HG02798 (cell line): ENCODE data around the gene LAMTOR5.
"Not testable (repeated sequence)": the region's sequence is repeated elsewhere in the genome, so short reads cannot be mapped to it uniquely, and the experiment has no call there.

Source experiments
- ATAC-seq: cut with Tn5 transposase; IDR thresholded peaks from one replicate; pipeline ENCODE4 v1.9.1; 2021; ENCODE audit warnings: mild to moderate bottlenecking; ENCODE audit not compliant: unreplicated experiment, poor library complexity

The LAMTOR5 gene

DNA sequence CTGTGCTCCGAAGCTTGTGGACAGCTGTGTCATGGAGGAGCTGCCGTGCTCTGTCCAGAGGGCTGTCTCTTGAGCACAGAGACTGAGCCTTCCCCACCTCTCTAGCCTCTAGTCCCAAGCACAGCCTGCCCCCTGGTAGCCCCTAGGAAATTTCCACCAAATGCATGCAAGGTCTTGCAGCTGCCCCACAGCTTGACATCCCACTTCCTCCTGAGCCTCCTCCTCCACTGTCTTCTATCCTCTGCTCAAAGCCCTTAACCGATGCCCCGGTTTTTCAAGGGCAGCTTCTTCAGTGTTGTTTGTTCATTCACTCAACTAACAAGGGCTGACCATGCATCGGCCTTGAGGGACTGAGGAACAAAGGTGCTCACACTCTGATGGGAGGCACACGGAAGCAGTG is 22.9 kb upstream of the LAMTOR5 start:
- no peak for ATAC-seq

- ATAC-seq: no peak
These were observed 21.5 kb upstream of the LAMTOR5 start for GRCh38 chr1:110428946-110429345.

DNA sequence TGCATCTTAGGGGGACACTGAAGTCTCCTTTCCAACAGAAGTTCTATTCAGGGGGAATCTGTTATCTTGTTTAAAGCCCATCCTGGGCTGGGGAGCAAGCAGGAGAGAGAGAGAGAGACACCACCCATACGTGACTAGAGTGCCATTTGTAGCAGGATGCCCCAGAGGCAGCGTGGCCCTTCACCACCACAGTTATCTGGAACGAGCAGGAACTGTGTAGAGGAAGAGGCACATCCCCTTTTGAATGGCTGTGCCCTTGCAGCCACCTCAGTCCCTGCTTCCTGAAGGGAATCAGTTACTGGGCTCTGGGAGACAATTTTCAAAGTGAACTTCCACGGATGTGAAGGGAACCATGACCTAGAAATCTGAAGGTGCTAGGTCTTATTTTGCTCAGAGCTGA is 19.4 kb upstream of the LAMTOR5 start:
- ATAC-seq: no peak

- ATAC-seq: no peak
These were observed 18.2 kb upstream of the LAMTOR5 start for GRCh38 chr1:110425612-110426152.

- ATAC-seq: no peak
These were observed 17.5 kb upstream of the LAMTOR5 start for GRCh38 chr1:110424699-110425611.

- ATAC-seq: peak; percentile 33
These were observed 13.6 kb upstream of the LAMTOR5 start for GRCh38 chr1:110420874-110421793.

GRCh38 chr1:110420023-110420662 is 12.6 kb upstream of the LAMTOR5 start:
- ATAC-seq: no peak

DNA sequence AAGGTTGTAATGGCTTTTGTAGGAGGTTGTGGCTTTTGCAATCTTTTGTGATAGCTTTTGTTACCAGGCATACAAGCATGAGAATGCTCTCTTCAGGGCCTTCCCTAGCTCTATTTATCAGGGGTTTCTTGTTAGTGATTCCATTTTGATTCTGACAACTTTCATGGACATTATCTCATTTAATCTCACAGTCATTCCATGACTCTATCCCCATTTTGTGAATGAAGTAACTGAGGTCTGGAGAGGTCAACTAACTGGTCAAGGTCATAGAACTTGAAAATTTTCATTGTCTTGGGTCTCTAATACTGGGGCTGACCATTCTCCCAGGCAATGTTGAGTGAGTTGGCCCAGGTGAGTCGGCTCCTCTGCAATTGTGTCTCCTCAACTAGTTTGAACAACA is 11.2 kb upstream of the LAMTOR5 start:
- ATAC-seq: no peak

- ATAC-seq: not testable (repeated sequence)
These were observed 5.6 kb upstream of the LAMTOR5 start for GRCh38 chr1:110413045-110413444.

DNA sequence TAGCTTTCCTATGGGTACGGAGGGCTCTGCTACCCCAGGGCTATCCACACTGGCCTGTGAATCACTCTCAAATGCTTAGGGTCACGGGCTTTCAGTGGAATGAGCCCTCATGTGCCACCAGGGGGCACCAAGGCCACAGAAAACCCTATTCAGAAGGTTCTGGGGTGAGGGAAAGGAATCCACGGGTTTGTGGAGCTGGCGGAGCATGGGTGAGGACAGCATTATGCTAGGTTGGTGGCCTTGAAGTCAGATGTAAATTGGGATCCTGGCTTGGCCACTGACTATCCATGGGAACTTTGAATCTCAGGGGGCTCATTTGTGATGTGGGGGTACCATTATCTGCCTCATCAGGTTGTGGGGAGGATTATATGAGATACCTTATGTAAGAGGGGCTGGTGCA is 5.1 kb upstream of the LAMTOR5 start:
- peak; percentile 55 for ATAC-seq

GRCh38 chr1:110411173-110411735 is 3.8 kb upstream of the LAMTOR5 start:
- ATAC-seq: no peak

GRCh38 chr1:110409316-110409715 is 1.8 kb upstream of the LAMTOR5 start:
- no peak for ATAC-seq

- ATAC-seq: no peak
These were observed 994 bp upstream of the LAMTOR5 start for GRCh38 chr1:110408488-110408887.

DNA sequence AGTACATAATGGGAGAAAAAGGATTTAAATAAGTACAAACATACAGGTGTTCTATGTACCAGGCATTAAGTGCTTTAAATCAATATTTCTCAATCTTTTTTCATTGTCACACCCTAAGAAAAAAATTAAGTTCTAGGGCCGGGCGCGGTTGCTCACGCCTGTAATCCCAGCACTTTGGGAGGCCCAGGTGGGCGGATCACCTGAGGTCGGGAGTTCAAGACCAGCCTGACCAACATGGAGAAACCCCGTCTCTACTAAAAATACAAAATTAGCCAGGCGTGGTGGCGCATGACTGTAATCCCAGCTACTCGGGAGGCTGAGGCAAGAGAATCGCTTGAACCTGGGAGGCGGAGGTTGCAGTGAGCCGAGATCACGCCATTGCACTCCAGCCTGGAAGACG is 1.1 kb downstream of the LAMTOR5 start:
- not testable (repeated sequence) for ATAC-seq

DNA sequence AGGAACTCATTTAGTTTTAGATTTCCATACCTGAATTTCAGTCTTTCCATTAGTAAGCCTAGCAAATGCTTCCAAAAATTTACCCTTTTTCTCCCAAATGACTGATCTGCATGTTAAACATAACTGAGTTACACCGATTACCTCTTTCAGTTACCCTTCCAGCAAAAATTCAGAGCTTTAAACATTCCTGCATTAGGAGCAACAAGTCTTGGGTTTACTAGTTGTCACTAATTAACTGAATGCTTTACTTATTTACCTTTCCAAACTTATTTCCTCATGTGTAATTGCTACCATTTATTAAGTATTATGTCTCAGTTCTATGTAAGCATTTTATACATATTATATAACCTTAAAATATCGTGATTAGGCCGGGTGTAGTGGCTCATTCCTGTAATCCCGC is 3.1 kb downstream of the LAMTOR5 start:
- no peak for ATAC-seq

GRCh38 chr1:110403805-110404204 is 3.7 kb downstream of the LAMTOR5 start:
- ATAC-seq: no peak

- ATAC-seq: not testable (repeated sequence)
These were observed 11.1 kb downstream of the LAMTOR5 start for GRCh38 chr1:110396259-110396958.

GRCh38 chr1:110394493-110394820 is 13.0 kb downstream of the LAMTOR5 start:
- ATAC-seq: no peak

DNA sequence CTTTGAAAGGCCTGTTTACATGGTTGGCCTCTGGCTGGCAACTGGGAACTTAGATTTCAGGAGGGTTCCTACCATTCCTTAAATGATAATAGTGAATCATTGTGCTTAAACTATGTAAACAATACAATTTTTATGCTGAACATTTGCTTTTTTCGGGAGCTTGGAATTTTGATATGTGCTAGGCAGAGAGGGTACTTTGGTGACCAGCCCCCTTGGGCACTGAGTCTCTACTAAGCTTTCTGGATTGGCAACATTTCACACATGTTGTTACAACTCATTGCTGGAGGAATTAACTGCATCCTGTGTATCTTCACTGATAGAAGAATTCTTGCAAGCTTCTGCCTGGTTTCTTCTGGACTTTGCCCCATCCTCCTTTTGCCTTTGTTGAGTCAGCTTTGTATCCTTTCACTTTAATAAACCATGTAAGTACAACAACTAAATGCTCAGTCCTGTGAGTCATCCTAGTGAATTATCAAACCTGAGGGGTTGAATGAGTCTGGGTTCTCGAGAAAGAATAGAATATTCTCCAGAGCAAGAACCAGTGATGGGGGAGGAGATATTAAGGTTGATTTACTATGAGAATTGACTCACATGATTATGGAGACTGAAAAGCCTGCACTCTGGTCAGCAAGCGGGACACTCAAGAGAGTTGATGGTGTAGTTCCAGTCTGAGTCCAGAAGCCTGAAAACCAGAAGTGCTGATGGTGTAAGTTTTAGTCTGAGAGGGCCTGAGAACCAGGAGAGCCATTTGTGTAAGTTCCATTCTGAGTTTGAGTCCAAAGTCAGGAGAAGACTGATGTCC is 13.6 kb downstream of the LAMTOR5 start:
- no peak for ATAC-seq
